ENCODE measurements around the gene ARR3.
"Not testable (repeated sequence)": the region's sequence is repeated elsewhere in the genome, so short reads cannot be mapped to it uniquely, and the experiment has no call there.

ARR3 gene

GRCh38 chrX:70268034-70268433 is at the start of gene ARR3:
Gene ARR3, plus strand, starts transcription at chrX:70268334. Its CDS starts 1,052 bp downstream, at chrX:70269386.
- no peaks in the 10 kb centered on the region for H3K36me3 ChIP-seq (ENCODE audit: insufficient read depth, low read length)
- no peak within 1 kb of the TSS for H3K9ac ChIP-seq (ENCODE audit: low read depth, low read length)
- no peaks in the 10 kb centered on the region for H3K4me1 ChIP-seq (ENCODE audit: insufficient read depth, low read length)
- H3K9me3 ChIP-seq (ENCODE audit: control insufficient read depth, insufficient read depth, low read length), result no peaks in the 10 kb centered on the region

GRCh38 chrX:70219938-70220764 is 48.0 kb upstream of the ARR3 start:
- Histone ChIP-seq H3K4me1 (ENCODE audit: insufficient read depth, low read length) (peaks cover 6% of the 10 kb centered on the region; the same call in 1 of the 2 replicates), H3K9ac (ENCODE audit: low read depth, low read length) (no peak overlapping the region), H3K36me3 (ENCODE audit: insufficient read depth, low read length) (no peaks in the 10 kb centered on the region), H3K9me3 (ENCODE audit: control insufficient read depth, insufficient read depth, low read length) (no peaks in the 10 kb centered on the region)

- H3K4me1 ChIP-seq (ENCODE audit: insufficient read depth, low read length), result no peaks in the 10 kb centered on the region
- H3K9me3 ChIP-seq (ENCODE audit: control insufficient read depth, insufficient read depth, low read length), result no peaks in the 10 kb centered on the region
- H3K36me3 ChIP-seq (ENCODE audit: insufficient read depth, low read length), result no peaks in the 10 kb centered on the region
- H3K9ac ChIP-seq (ENCODE audit: low read depth, low read length), result no peak overlapping the region
These were observed 42.1 kb upstream of the ARR3 start for GRCh38 chrX:70226048-70226447.

- Histone ChIP-seq H3K4me1 (ENCODE audit: insufficient read depth, low read length) (no peaks in the 10 kb centered on the region), H3K9ac (ENCODE audit: low read depth, low read length) (no peak overlapping the region), H3K9me3 (ENCODE audit: control insufficient read depth, insufficient read depth, low read length) (no peaks in the 10 kb centered on the region), H3K36me3 (ENCODE audit: insufficient read depth, low read length) (no peaks in the 10 kb centered on the region)
These were observed 41.4 kb upstream of the ARR3 start for GRCh38 chrX:70226687-70227086.

GRCh38 chrX:70231666-70232065 is 36.5 kb upstream of the ARR3 start:
- Histone ChIP-seq H3K9me3 (ENCODE audit: control insufficient read depth, insufficient read depth, low read length) (no peaks in the 10 kb centered on the region), H3K4me1 (ENCODE audit: insufficient read depth, low read length) (no peaks in the 10 kb centered on the region), H3K36me3 (ENCODE audit: insufficient read depth, low read length) (no peaks in the 10 kb centered on the region), H3K9ac (ENCODE audit: low read depth, low read length) (no peak overlapping the region)

GRCh38 chrX:70234355-70234754 is 33.8 kb upstream of the ARR3 start, which contains the start of gene AWAT1:
Gene AWAT1, plus strand, starts transcription at chrX:70234655. Its CDS starts 41 bp downstream, at chrX:70234696.
- Histone ChIP-seq H3K36me3 (ENCODE audit: insufficient read depth, low read length) (no peaks in the 10 kb centered on the region), H3K9ac (ENCODE audit: low read depth, low read length) (no peak within 1 kb of the TSS), H3K9me3 (ENCODE audit: control insufficient read depth, insufficient read depth, low read length) (no peaks in the 10 kb centered on the region), H3K4me1 (ENCODE audit: insufficient read depth, low read length) (no peaks in the 10 kb centered on the region)

GRCh38 chrX:70240751-70241150 is 27.4 kb upstream of the ARR3 start:
- H3K9me3 ChIP-seq (ENCODE audit: control insufficient read depth, insufficient read depth, low read length), result no peaks in the 10 kb centered on the region
- H3K4me1 ChIP-seq (ENCODE audit: insufficient read depth, low read length), result no peaks in the 10 kb centered on the region
- no peaks in the 10 kb centered on the region for H3K36me3 ChIP-seq (ENCODE audit: insufficient read depth, low read length)
- no peak overlapping the region for H3K9ac ChIP-seq (ENCODE audit: low read depth, low read length)

GRCh38 chrX:70241501-70241900 is 26.6 kb upstream of the ARR3 start:
- no peak overlapping the region for H3K9ac ChIP-seq (ENCODE audit: low read depth, low read length)
- no peaks in the 10 kb centered on the region for H3K9me3 ChIP-seq (ENCODE audit: control insufficient read depth, insufficient read depth, low read length)
- no peaks in the 10 kb centered on the region for H3K36me3 ChIP-seq (ENCODE audit: insufficient read depth, low read length)
- H3K4me1 ChIP-seq (ENCODE audit: insufficient read depth, low read length), result no peaks in the 10 kb centered on the region

GRCh38 chrX:70243601-70244000 is 24.5 kb upstream of the ARR3 start:
- H3K9ac ChIP-seq (ENCODE audit: low read depth, low read length); H3K36me3 ChIP-seq (ENCODE audit: insufficient read depth, low read length); H3K9me3 ChIP-seq (ENCODE audit: control insufficient read depth, insufficient read depth, low read length); H3K4me1 ChIP-seq (ENCODE audit: insufficient read depth, low read length): not testable (repeated sequence)

- Histone ChIP-seq H3K9ac (ENCODE audit: low read depth, low read length) (no peak overlapping the region), H3K4me1 (ENCODE audit: insufficient read depth, low read length) (no peaks in the 10 kb centered on the region), H3K9me3 (ENCODE audit: control insufficient read depth, insufficient read depth, low read length) (no peaks in the 10 kb centered on the region), H3K36me3 (ENCODE audit: insufficient read depth, low read length) (no peaks in the 10 kb centered on the region)
These were observed 23.3 kb upstream of the ARR3 start for GRCh38 chrX:70244881-70245280.

- H3K4me1 ChIP-seq (ENCODE audit: insufficient read depth, low read length), result no peaks in the 10 kb centered on the region
- H3K36me3 ChIP-seq (ENCODE audit: insufficient read depth, low read length), result no peaks in the 10 kb centered on the region
- H3K9me3 ChIP-seq (ENCODE audit: control insufficient read depth, insufficient read depth, low read length), result no peaks in the 10 kb centered on the region
- no peak overlapping the region for H3K9ac ChIP-seq (ENCODE audit: low read depth, low read length)
These were observed 20.9 kb upstream of the ARR3 start for GRCh38 chrX:70247252-70247651.

- Histone ChIP-seq H3K9ac (ENCODE audit: low read depth, low read length) (no peak overlapping the region), H3K4me1 (ENCODE audit: insufficient read depth, low read length) (0 out of 2 replicates have a peak, but pooled peaks cover 11% of the 10 kb centered on the region), H3K36me3 (ENCODE audit: insufficient read depth, low read length) (no peaks in the 10 kb centered on the region), H3K9me3 (ENCODE audit: control insufficient read depth, insufficient read depth, low read length) (no peaks in the 10 kb centered on the region)
These were observed 15.6 kb upstream of the ARR3 start for GRCh38 chrX:70252491-70252890.

GRCh38 chrX:70253377-70254062 is 14.6 kb upstream of the ARR3 start:
- no peaks in the 10 kb centered on the region for H3K36me3 ChIP-seq (ENCODE audit: insufficient read depth, low read length)
- H3K4me1 ChIP-seq (ENCODE audit: insufficient read depth, low read length), result 0 out of 2 replicates have a peak, but pooled peaks cover 11% of the 10 kb centered on the region
- H3K9ac ChIP-seq (ENCODE audit: low read depth, low read length), result no peak overlapping the region
- H3K9me3 ChIP-seq (ENCODE audit: control insufficient read depth, insufficient read depth, low read length), result no peaks in the 10 kb centered on the region

- Histone ChIP-seq H3K36me3 (ENCODE audit: insufficient read depth, low read length) (no peaks in the 10 kb centered on the region), H3K9ac (ENCODE audit: low read depth, low read length) (no peak overlapping the region), H3K9me3 (ENCODE audit: control insufficient read depth, insufficient read depth, low read length) (no peaks in the 10 kb centered on the region), H3K4me1 (ENCODE audit: insufficient read depth, low read length) (0 out of 2 replicates have a peak, but pooled peaks cover 11% of the 10 kb centered on the region)
These were observed 14.1 kb upstream of the ARR3 start for GRCh38 chrX:70254063-70254400.

- Histone ChIP-seq H3K4me1 (ENCODE audit: insufficient read depth, low read length) (0 out of 2 replicates have a peak, but pooled peaks cover 11% of the 10 kb centered on the region), H3K9ac (ENCODE audit: low read depth, low read length) (no peak overlapping the region), H3K36me3 (ENCODE audit: insufficient read depth, low read length) (no peaks in the 10 kb centered on the region), H3K9me3 (ENCODE audit: control insufficient read depth, insufficient read depth, low read length) (no peaks in the 10 kb centered on the region)
These were observed 13.2 kb upstream of the ARR3 start for GRCh38 chrX:70254909-70255308.
